ENCODE results near the gene CCDC148.
"Not testable (repeated sequence)": the region's sequence is repeated elsewhere in the genome, so short reads cannot be mapped to it uniquely, and the experiment has no call there.

CCDC148 gene

DNA sequence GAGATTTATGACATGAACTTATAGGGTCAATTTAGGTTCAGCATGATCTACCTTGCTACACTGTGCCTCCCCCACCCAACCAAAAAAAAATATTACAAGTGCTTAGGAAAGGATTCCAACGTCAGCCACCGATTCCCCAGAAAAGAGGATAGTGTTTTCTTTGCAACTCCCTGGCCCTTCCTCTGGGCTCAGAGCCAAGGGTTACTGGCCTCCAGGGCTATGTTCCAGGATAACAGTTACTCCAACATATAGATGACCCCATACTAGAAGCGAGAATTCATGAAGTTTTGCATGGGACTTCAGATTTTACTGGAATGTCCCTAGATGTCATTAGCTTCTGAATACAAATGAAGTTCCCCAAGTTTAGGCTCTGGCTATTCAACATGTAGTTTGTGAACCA lies 182.8 kb downstream of the CCDC148 start:
- no peak for DNase-seq

DNA sequence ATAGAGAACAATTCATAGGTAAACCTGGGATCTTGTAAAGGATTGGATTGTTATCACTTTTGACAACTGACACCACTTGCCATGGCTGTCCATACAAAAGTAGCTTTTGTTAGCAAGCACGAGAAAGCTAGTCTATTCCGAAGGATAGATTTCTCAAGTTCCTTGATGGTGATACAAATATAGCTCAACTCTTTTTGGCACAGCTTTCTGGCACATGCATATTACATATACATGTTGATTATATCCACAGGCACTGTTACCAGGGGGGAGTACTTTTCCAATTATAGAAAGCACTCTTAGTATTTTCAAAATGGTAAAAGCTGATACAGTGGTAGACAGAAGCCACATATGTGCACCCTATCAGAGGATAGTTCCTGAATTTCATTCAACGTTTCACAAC lies 186.0 kb downstream of the CCDC148 start:
- DNase-seq = no peak

DNA sequence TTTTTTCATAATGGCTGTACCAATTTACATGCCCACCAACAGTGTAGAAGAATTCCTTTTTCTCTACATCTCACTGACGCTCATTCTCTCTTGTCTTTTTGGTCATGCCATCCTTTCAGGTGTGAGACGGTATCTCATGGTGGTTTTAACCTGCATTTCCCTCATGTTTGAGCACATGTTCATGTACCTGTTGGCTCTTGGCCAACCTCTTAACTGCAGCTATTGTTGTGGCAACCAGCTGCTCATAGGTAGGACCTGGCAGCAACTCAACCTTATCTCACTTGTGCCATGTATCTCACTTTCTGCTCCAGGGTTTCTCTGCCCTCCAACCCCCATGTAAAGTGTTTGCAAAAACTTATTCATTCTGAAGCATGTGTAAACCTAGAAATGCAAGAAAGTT lies 187.4 kb downstream of the CCDC148 start:
- no peak for DNase-seq

DNA sequence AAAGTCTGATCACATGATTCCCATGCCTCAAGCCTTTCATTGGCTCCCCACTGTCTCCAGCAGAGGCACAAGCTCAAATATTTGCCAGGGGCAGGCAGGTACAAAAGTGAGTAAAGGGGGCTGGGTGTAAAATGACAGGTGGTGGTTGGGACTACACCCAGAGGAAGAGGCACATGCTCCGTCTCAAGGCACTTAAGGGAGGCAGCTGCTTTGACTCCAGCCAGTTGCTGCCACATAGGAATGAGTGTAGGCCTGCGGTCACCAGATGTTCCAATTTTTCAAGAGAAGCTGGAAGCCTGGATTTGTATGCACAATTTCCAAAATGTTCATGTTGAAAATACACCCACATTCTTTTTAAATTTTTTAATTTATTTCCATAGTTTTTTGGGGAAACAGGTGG lies 190.4 kb downstream of the CCDC148 start:
- DNase-seq = no peak

DNA sequence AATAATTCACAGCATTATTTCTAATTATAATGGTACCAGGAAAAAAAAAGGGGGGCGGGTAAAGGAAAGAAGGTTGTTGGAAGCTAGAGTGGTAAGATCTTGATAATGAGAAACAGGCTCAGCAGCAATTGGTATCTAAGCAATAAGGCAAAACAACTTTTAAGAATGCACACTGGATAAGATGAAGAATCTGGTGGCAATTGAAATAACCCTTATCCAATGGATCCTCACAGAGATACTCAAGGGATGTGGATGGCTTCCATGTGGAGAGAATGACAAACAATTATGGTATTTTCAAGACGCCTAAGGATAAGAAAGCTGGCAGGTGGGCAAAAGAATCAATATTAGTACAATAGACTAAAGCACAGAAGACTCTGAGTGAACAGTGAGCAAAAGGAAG lies 201.3 kb downstream of the CCDC148 start:
- DNase-seq = no peak

DNA sequence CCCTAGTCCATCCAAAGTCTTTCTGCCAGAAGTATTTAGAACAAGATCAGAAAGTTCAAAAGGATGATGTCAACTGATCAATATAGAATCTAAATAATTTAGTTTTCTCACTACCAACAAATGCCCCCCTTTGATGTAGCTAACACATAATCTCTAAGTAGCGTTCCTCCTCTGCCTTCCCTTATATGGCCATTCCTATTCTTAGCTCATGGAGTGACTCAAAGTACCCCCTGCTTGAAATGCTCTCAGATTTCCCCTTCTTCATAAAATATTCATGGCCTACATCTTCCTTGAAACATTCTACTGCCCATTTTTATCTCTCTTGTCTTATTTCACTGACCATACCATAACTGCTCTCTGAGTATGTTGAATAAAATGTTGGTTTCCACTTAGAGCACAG lies 203.4 kb downstream of the CCDC148 start:
- no peak for DNase-seq

DNA sequence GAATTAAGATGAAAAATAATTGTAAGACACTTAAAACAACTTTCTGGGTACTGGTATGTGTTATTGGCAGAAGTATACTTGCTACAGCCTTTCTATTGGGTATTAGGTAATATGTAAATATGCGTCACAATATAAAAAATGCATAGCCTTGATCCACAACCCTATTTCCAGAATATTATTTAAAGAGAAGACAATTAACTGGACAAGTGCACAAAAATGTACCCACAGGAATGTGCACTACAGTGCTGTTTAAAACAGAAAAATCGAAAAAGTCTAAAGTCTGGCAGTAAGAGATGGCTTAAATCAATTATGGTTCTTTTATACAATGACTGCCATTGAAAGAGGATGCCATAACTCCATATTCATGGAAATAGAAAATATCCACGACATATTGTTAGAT lies 205.2 kb downstream of the CCDC148 start:
- DNase-seq = no peak

DNA sequence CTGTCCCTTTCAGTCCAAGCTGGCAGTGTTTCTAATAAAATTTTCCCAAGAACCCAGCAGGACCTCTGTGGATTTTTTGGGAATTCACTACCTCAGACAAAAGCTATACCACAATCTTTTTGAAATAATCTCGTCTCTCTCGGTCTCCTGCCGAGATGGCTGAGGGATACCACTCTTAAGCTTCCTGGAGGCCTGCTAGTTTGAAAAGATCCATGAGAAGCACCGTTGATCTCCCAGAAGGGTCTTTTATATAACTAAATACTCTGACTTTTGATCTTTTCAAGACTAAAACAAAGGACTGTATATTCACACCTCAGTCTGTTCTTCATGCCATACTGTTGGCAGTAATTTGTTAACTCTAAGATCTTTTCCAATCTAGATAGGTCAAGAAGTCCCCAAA lies 213.2 kb downstream of the CCDC148 start:
- DNase-seq = no peak

DNA sequence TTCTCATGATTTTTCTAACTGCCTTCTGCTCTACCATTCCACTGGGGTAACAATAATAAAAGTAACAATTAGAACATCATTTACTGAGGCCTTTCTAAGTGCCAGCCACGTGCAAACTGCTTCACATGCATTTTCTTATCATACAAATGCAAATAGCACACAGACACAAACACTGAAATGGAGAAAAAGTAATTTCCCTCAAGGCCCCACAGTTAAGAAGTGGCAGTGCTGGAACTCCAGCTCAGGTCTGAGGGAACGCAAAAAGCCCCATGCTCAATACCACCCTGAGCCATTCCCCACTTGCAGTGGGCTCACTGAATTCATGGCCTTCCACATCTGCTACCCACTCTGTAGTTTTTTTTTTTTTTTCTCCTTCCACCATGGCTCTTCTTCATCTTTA lies 214.3 kb downstream of the CCDC148 start:
- no peak for DNase-seq

DNA sequence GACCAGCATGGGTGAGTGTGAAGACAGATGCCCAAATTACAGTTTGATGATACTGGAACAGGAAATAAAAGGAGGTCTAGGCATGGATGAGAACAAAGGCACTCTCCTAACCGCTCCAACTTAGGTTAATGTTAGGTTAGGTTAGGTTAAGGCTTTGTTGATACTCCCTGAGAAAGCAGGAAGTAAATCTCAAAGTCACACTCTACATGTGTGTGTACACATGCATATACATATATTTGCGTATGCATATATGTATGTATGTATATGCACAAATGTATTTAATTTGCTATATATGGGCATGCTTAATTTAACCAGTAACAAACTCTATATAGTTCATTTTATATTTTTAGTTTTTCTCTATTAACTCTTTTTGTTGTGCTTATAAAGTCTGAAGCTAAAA lies 215.6 kb downstream of the CCDC148 start:
- DNase-seq = no peak

DNA sequence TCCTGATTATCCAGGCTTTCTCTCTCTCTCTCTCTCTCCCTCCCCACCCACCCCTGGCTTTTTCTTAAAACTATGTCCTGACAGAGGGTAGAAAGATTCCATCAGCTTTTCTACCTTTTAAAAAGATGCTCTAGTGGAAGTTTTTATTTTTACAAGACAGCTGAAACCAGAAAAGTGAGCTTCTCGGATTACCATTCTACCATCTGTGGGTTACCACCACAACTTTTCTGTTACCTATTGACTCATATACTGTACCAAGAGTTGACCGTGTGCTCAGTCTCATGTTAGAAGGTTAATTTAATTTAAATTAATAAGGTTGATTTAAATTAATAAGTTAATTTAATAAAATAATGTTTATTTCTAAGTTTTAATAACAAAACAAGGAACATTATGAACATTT lies 217.3 kb downstream of the CCDC148 start:
- DNase-seq = no peak

DNA sequence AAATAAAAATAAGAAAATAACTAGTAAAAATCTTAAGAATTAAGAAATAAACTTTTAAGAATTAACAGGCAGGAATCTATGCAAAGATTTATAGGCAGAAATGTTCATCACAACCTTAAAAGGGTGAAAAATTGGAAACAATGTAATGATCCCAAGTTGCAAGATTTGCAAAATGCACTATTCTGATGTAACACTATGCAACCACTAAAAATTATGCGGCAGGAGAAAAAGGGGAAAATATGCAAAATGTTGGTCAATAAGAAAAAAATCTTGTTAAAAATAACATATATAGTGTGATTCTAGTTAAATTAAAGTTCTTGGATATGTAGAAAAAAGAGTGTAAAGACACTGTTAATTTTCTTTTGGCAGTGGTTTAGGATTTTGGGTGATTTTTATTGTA lies 222.1 kb downstream of the CCDC148 start:
- no peak for DNase-seq

DNA sequence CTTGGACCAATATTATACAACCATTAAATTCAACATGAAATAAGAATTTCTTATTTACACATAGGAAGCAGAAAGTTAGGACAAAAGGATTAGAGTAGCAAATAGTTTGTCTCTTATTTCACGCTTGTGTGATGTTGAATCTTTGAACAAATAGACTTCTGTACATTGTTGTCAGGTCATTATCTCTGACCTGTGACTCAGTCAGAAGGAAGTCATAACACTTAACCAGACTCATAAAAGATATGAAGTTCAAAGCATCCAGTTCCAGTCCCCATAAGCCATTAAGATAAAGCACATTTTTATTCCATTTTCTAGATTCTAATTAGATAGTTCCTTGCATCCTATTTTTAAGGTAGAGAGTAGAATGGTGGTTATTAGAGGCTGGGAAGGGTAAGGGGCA lies 224.1 kb downstream of the CCDC148 start:
- DNase-seq = no peak

DNA sequence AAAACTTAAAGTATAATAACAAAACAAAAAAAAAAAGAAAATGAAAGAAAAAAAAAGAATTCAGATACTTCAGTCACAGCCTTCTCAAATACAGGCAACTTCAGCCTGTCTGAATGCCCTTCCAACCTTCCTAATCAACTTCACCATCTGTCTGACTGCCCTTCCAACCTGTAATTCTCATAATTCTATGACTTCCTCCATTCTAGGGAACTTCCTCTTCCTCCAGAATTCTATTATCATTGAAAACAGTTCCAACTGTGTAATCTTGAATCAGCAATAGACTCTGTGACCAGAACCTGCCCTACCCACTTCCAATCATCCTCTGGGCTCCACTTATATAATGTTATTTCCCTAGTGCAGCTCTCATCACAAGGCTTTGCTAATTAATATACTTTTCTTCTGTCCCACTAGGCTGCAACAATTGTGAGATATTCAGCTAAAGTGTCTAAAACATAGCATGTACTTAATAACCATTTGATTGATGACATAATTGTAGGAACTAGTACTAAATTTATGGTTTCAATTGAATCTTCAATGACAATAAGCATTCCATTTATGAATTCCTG lies 227.5 kb downstream of the CCDC148 start:
- DNase-seq = no peak

DNA sequence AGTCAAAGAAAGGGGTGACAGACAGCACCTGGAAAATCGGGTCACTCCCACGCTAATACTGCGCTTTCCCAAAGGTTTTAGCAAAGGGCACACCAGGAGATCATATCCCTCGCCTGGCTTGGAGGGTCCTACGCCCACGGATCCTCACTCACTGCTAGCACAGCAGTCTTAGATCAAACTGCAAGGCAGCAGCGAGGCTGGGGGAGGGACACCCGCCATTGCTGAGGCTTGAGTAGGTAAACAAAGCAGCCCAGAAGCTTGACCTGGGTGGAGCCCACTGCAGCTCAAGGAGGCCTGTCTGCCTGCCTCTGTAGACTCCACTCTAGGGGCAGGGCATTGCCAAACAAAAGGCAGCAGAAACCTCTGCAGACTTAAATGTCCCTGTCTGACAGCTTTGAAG lies 233.5 kb downstream of the CCDC148 start:
- not testable (repeated sequence) for DNase-seq

DNA sequence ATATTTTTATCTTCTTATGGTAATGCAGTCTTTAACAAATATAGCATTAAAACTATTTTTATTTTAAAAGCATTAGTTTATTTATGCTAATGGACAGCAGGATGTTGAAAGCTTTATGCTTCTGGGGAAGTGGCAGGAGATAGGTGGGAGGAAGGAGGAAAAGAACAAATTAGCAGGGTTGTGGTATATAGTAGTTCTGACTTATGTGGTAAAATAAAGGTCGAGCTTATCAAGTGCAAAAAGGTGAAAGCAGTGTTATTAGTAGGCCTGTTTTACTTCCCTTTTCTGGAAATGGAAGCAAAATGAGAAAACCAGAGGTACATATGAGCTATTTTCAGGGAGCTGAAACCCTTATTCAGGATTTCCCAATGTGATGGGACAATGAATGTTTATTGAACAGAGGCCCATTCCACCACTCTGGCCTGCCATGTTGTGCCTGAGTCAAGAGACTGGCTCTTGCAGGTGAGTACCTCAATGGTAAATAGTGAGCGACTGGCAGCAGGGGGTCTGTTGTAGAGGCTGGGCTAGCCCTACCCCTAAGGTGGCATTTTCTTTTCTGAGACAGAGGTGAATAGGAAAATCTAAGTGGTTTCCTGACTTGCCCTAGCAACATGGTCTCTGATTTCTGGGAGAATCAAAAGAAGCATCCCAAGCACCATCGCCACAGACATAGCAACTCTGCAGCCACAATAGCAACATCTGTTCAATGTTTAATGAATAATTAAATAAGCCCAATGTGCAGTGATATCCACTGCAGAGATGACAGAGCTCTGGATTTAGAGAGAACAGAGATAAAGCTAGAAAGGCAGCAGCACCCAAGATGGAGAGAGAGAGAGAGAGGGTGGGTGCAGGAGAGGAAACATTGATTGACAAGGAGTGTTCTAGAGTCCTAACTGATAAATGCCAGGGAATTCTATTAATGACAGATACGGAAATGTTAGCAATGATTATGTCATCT lies 235.2 kb downstream of the CCDC148 start:
- DNase-seq = no peak

DNA sequence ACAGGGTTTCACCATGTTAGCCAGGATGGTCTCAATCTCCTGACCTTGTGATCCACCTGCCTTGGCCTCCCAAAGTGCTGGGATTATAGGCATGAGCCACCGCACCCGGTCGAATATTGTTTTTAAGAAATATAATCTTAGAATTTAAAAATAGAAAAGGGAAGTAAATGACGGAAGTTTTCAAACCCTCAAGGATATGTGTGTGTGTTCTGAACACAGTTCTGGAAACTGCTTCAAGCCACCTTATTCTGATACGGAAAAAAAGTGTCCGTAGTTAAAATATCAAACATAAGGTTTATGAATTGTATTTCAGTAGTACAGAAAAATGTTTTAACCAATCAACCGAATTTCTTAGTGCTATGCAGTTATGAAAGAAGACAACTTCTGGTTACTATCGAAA lies 239.0 kb downstream of the CCDC148 start:
- no peak for DNase-seq

DNA sequence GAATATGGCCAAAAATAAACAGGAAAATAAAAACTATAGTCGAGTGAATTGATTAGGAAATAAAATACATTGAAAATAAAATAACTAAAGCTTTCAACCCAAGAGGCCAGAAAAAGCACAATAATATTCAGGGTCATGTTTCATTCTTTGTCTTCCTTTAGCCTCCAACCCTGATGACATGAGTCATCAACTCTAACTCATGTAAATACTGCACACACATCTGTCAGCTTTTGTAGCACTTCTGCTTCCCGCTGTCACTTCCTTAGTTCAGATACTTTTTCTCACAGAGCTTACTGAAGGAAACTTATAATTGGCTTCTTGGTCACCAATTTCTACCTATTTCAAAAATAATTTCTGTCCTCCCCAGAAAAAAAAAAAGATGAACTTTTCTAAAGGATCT lies 242.1 kb downstream of the CCDC148 start:
- peak in 1 of 2 donors; percentile 18 for DNase-seq

DNA sequence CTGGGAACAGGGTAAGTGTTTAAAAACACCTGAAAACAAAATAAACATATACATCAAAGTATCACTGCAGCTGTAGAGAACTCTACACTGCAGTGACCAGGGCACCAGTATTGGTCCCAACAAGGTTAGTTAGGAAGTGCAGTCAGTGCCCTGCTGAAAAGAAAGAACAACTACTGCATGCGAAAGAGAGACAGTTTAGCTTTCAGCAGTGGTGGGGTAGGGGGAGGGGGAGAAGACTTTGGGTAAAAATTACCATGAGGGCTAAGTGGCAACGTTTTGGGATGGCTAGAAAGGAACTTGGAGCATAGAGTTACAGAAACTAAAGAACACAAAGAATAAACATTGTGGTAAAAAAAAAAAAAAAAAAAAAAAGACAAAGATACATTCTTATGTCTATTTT lies 242.8 kb downstream of the CCDC148 start:
- no peak for DNase-seq

DNA sequence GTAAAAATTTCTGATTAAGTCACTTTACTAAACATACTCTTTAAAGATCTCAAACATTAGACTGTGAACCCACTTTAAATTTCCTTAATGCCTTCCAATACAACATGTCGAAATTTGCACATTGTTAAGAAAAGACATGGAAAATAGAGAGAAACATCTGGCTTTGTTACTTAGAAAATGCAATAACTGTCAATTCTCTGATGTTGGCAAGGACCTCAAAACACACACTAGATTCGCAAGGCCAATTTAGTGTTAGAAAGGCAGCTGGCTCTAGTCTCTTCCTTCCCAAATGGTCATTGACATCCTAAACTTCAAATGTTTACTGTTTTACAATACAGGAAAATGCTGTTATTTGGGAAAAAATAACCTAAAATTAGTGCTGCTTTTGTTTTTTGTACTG lies 244.3 kb downstream of the CCDC148 start:
- no peak for DNase-seq

DNA sequence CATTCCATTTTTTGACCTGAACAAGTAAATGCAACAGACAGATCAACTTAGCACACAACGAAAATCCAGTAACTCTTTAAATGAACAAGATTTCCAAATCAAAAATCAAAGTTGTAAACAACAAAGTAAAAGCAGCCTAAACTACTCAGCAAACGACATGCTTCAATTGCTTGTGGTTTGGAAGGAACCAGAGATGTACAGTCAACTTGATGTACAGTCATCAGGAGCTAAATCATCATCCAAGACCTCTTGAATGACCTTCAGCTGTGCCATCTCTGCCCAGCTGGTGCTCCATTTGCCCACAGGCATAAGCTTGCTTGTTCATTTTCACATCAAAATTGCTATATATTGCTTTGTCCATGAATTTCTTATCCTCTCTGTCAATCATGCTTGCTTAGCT lies 245.1 kb downstream of the CCDC148 start:
- no peak for DNase-seq

DNA sequence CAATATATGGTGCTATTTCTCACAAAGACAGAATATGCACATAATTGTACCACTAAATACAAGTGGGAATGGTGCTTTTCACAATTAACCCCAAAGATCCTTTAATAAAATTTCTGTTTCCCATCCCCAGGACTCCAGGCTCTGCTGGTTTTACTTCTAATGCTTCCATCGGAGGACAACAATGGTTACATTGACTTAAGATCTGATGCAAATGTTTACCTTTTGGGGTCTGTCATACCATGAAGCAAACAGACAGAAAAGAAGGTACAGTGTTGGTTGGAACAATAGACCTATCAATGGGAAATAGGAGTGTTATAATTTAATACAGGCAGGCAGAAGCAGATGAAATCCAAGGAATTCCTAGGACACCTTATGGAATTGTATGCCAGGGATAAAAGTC lies 249.2 kb downstream of the CCDC148 start:
- DNase-seq = no peak

DNA sequence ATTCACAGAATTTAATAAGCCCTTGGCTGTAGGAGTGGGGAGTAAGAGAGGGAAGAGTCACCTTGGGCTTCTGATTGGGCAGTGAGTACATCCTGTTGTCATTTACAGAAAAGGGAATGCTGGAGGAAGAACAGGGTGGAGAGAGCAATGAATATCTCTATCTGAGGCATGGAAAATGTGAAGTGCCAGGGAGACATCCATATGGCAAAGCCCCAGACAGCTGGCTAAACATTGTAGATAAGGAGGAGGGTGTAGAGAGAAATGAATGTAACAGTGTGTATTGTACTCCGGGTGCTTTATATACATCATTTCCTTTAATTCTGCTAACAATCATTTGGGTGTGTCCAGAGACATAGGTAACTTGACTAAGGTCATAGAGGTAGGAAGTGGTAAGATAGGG lies 251.3 kb downstream of the CCDC148 start:
- DNase-seq = no peak

DNA sequence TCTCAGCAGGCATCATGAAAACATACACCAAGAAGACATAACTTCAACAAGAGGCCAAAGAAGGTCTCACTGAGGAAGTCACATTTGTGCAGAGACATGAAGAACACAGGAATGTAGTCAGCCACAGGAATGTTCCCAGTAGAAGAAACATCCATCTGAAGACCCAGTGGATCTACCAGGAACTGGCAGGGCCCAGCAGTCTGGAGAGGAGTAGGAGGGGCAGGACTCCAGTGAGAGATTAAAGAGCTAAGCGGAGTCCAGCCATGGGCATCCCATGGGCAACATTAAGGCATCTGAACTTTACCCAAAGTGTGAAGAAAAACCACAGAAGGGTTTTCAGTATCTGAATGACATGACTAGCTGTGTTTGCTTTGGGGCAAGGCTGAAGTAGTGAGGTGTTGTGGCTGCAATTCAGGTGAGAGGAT lies 251.8 kb downstream of the CCDC148 start:
- DNase-seq = no peak
